ENCODE data around the gene SELENOM. TPM values are rescaled to one million over a fixed set of nuclear protein-coding genes. Genes with fewer than 3 reads are reported as not detected.
A peak's percentile ranks its signal among the peaks of the same experiment; 100 is the strongest.

SELENOM gene
- total RNA-seq, 1 experiment from 2014 or later, result 16.3 TPM

GRCh38 chr22:31120230-31120629 is 12.9 kb upstream of the SELENOM start:
- Mint-ChIP-seq H3K4me1 (peaks cover 28% of the 10 kb centered on the region), H3K9me3 (no peaks in the 10 kb centered on the region), H3K27me3 (ENCODE audit: low read depth) (peaks cover 3% of the 10 kb centered on the region; the same call in 1 of the 2 replicates), H3K27ac (no peak overlapping the region), H3K36me3 (no peaks in the 10 kb centered on the region), H3K4me3 (no peak overlapping the region)
- POLR2A ChIA-PET, result interaction anchor here (0.8 to 1.0 kb wide), 2 partner anchors 12 to 20 kb away, joined by 3 to 4 read pairs; partner anchors contain the start of gene PLA2G3
- TF ChIP-seq, protein P1, sequence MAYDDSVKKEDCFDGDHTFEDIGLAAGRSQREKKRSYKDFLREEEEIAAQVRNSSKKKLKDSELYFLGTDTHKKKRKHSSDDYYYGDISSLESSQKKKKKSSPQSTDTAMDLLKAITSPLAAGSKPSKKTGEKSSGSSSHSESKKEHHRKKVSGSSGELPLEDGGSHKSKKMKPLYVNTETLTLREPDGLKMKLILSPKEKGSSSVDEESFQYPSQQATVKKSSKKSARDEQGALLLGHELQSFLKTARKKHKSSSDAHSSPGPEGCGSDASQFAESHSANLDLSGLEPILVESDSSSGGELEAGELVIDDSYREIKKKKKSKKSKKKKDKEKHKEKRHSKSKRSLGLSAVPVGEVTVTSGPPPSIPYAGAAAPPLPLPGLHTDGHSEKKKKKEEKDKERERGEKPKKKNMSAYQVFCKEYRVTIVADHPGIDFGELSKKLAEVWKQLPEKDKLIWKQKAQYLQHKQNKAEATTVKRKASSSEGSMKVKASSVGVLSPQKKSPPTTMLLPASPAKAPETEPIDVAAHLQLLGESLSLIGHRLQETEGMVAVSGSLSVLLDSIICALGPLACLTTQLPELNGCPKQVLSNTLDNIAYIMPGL (CRISPR knock-in tag; IDR thresholded peaks at IDR 0.05), result no peak
- TF ChIP-seq JUN (CRISPR knock-in tag; IDR thresholded peaks at IDR 0.05) (no peak), MYBL2 (CRISPR knock-in tag; IDR thresholded peaks at IDR 0.05) (no peak)
- TF ChIP-seq, protein P2, sequence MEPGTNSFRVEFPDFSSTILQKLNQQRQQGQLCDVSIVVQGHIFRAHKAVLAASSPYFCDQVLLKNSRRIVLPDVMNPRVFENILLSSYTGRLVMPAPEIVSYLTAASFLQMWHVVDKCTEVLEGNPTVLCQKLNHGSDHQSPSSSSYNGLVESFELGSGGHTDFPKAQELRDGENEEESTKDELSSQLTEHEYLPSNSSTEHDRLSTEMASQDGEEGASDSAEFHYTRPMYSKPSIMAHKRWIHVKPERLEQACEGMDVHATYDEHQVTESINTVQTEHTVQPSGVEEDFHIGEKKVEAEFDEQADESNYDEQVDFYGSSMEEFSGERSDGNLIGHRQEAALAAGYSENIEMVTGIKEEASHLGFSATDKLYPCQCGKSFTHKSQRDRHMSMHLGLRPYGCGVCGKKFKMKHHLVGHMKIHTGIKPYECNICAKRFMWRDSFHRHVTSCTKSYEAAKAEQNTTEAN (CRISPR knock-in tag; IDR thresholded peaks at IDR 0.05), result no peak
- no peak for ATAC-seq
- CTCF ChIA-PET, result interaction anchor here (1.6 to 3.0 kb wide), 3 partner anchors 13 to 20 kb away, joined by 5 to 23 read pairs (median 15); partner anchors contain the start of genes PLA2G3 and SELENOM
- DNase-seq (ENCODE audit: low spot score), result no peak

GRCh38 chr22:31119026-31119717 is 11.8 kb upstream of the SELENOM start:
- Mint-ChIP-seq H3K9me3 (no peaks in the 10 kb centered on the region), H3K27ac (no peak overlapping the region), H3K27me3 (ENCODE audit: low read depth) (no peaks in the 10 kb centered on the region; the same call in 1 of the 2 replicates), H3K36me3 (no peaks in the 10 kb centered on the region), H3K4me3 (no peak overlapping the region), H3K4me1 (peaks cover 28% of the 10 kb centered on the region)
- peak; percentile 21 for ATAC-seq
- no peak for DNase-seq (ENCODE audit: low spot score)
- CTCF ChIA-PET, result interaction anchor here (0.6 to 3.0 kb wide), 7 partner anchors 12 to 67 kb away, joined by 3 to 23 read pairs (median 4); partner anchors contain the start of genes PLA2G3 and SELENOM
- TF ChIP-seq, protein P3, sequence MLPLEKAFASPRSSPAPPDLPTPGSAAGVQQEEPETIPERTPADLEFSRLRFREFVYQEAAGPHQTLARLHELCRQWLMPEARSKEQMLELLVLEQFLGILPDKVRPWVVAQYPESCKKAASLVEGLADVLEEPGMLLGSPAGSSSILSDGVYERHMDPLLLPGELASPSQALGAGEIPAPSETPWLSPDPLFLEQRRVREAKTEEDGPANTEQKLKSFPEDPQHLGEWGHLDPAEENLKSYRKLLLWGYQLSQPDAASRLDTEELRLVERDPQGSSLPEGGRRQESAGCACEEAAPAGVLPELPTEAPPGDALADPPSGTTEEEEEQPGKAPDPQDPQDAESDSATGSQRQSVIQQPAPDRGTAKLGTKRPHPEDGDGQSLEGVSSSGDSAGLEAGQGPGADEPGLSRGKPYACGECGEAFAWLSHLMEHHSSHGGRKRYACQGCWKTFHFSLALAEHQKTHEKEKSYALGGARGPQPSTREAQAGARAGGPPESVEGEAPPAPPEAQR (CRISPR knock-in tag; IDR thresholded peaks at IDR 0.05), result no peak
- TF ChIP-seq TEAD4 (CRISPR knock-in tag; IDR thresholded peaks at IDR 0.05) (no peak), ELF4 (CRISPR knock-in tag; IDR thresholded peaks at IDR 0.05; ENCODE audit: low read depth) (no peak), GRHL2 (CRISPR knock-in tag; IDR thresholded peaks at IDR 0.05; ENCODE audit: insufficient replicate concordance, severe bottlenecking) (no peak), HMGA2 (CRISPR knock-in tag; IDR thresholded peaks at IDR 0.05) (no peak), ZNF263 (CRISPR knock-in tag; IDR thresholded peaks at IDR 0.05; ENCODE audit: low read depth) (no peak), ZNF317 (CRISPR knock-in tag; IDR thresholded peaks at IDR 0.05; ENCODE audit: borderline replicate concordance, low read depth) (no peak)
- TF ChIP-seq, protein P4, sequence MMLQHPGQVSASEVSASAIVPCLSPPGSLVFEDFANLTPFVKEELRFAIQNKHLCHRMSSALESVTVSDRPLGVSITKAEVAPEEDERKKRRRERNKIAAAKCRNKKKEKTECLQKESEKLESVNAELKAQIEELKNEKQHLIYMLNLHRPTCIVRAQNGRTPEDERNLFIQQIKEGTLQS (CRISPR knock-in tag; conservative IDR thresholded peaks at IDR 0.05), result no peak
- POLR2A ChIA-PET, result no interaction called here

DNA sequence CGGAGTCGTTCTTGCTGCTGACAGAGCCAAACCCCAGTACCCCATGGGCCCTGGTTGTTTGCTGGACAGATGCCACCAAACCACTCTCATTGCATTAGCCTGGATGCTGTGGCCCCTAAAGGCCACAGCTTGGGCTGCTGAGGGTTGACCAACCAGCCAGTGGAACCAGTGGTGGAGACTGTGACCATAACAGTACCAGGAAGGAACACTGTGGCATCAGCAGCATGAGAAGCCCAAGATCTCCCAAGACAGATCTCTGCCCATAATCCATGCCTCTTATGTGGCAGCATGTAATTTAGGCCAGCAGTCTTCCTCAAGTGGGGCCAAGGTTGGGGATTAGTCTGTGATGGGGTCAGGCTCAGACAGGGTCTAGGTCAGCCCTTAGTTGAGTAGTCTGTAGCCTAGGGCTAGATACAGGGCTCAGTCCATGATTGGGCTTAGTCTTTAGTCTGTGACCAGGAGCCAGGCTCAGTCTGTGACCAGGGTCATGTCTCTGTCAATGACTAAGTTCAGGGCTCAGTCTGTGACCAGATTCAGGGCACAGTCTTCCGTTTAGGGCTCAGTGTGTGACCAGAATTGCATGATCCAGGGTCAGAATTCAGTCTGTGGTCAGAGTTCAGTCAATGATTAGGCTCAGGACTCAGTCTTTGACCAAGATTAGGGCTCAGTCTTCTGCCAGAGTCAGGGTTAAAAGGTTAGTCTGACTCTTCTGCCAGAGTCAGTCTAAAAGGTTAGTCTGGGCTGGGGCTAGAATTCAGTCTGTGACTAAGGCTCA is 10.9 kb upstream of the SELENOM start:
- Mint-ChIP-seq H3K36me3 (no peaks in the 10 kb centered on the region), H3K27ac (no peak overlapping the region), H3K9me3 (peaks cover under 1% of the 10 kb centered on the region), H3K27me3 (ENCODE audit: low read depth) (no peaks in the 10 kb centered on the region; the same call in 1 of the 2 replicates), H3K4me3 (no peak overlapping the region), H3K4me1 (peaks cover 24% of the 10 kb centered on the region)
- no peak for TF ChIP-seq GTF2I (CRISPR knock-in tag; conservative IDR thresholded peaks at IDR 0.05)
- no peak for TF ChIP-seq SOX15 (CRISPR knock-in tag; IDR thresholded peaks at IDR 0.05)
- TF ChIP-seq CBFB (CRISPR knock-in tag; IDR thresholded peaks at IDR 0.05; ENCODE audit: low read depth), result no peak
- TF ChIP-seq ATF1 (CRISPR knock-in tag; IDR thresholded peaks at IDR 0.05), result no peak
- POLR2A ChIA-PET, result no interaction called here
- no peak for ATAC-seq
- CTCF ChIA-PET, result interaction anchor here (0.7 to 3.0 kb wide), 4 partner anchors 11 to 33 kb away, joined by 3 to 23 read pairs (median 10); partner anchors contain the start of gene SELENOM
- no peak for DNase-seq (ENCODE audit: low spot score)
